Activated CD8-positive, alpha-beta memory T cell treated with anti-CD3 and anti-CD28 coated beads, Interleukin-2, amount 50 U/mL, for 48 hours (primary cell): ENCODE measurements around the gene DUSP22.

Source experiments
- DNase-seq: peaks from one replicate; pipeline ENCODE4 v3.0.0-alpha.2; 2020

DUSP22 gene

GRCh38 chr6:298233-299103 is 6.2 kb downstream of the DUSP22 start:
- no peak for DNase-seq

GRCh38 chr6:299104-299980 is 7.1 kb downstream of the DUSP22 start:
- DNase-seq: no peak

- DNase-seq: no peak
Measured at GRCh38 chr6:300026-300425, 7.7 kb downstream of the DUSP22 start.

- DNase-seq: no peak
Measured at GRCh38 chr6:300494-301198, 8.4 kb downstream of the DUSP22 start.

GRCh38 chr6:301526-301925 is 9.2 kb downstream of the DUSP22 start:
- no peak for DNase-seq

- DNase-seq: no peak
Measured at GRCh38 chr6:301929-302705, 9.8 kb downstream of the DUSP22 start.

GRCh38 chr6:302760-303159 is 10.5 kb downstream of the DUSP22 start:
- no peak for DNase-seq

- no peak for DNase-seq
Measured at GRCh38 chr6:303263-303662, 11.0 kb downstream of the DUSP22 start.

GRCh38 chr6:303948-304558 is 11.8 kb downstream of the DUSP22 start:
- DNase-seq: no peak

- no peak for DNase-seq
Measured at GRCh38 chr6:304833-305370, 12.6 kb downstream of the DUSP22 start.

GRCh38 chr6:305371-306206 is 13.3 kb downstream of the DUSP22 start:
- DNase-seq: no peak

- no peak for DNase-seq
Measured at GRCh38 chr6:306641-307061, 14.4 kb downstream of the DUSP22 start.

GRCh38 chr6:307065-307814 is 15.0 kb downstream of the DUSP22 start:
- no peak for DNase-seq

GRCh38 chr6:307874-308273 is 15.6 kb downstream of the DUSP22 start:
- no peak for DNase-seq

GRCh38 chr6:308307-308706 is 16.0 kb downstream of the DUSP22 start:
- no peak for DNase-seq

GRCh38 chr6:308768-309167 is 16.5 kb downstream of the DUSP22 start:
- no peak for DNase-seq

- no peak for DNase-seq
Measured at GRCh38 chr6:309947-310346, 17.7 kb downstream of the DUSP22 start.

GRCh38 chr6:310671-311070 is 18.4 kb downstream of the DUSP22 start:
- DNase-seq: no peak

- DNase-seq: no peak
Measured at GRCh38 chr6:311679-312220, 19.5 kb downstream of the DUSP22 start.

GRCh38 chr6:313087-313486 is 20.8 kb downstream of the DUSP22 start:
- no peak for DNase-seq
